HG02981 (cell line): ENCODE results near the gene LDHB.
A peak's percentile ranks its signal among the peaks of the same experiment; 100 is the strongest.
"Not testable (repeated sequence)": the region's sequence is repeated elsewhere in the genome, so short reads cannot be mapped to it uniquely, and the experiment has no call there.

Source experiments
- ATAC-seq: cut with Tn5 transposase; IDR thresholded peaks from one replicate; pipeline ENCODE4 v1.9.1; 2021; ENCODE audit warnings: mild to moderate bottlenecking, moderate library complexity; ENCODE audit not compliant: unreplicated experiment

LDHB gene

GRCh38 chr12:21657326-21658077 is at the start of gene LDHB:
TSS of gene LDHB (minus strand) at chr12:21657842. CDS start at chr12:21654671, 3,171 bp downstream.
- ATAC-seq = peak; percentile 94

- ATAC-seq = no peak
Measured at GRCh38 chr12:21704847-21705246, 47.2 kb upstream of the LDHB start.

- no peak for ATAC-seq
Measured at GRCh38 chr12:21699851-21700250, 42.2 kb upstream of the LDHB start.

GRCh38 chr12:21697904-21698630 is 40.4 kb upstream of the LDHB start:
- no peak for ATAC-seq

GRCh38 chr12:21696625-21697024 is 39.0 kb upstream of the LDHB start:
- ATAC-seq = no peak

GRCh38 chr12:21695986-21696385 is 38.3 kb upstream of the LDHB start:
- no peak for ATAC-seq

GRCh38 chr12:21694660-21695059 is 37.0 kb upstream of the LDHB start:
- ATAC-seq = no peak

GRCh38 chr12:21691515-21691914 is 33.9 kb upstream of the LDHB start:
- no peak for ATAC-seq

- no peak for ATAC-seq
Measured at GRCh38 chr12:21690704-21691368, 33.2 kb upstream of the LDHB start.

GRCh38 chr12:21683115-21683514 is 25.5 kb upstream of the LDHB start:
- no peak for ATAC-seq

GRCh38 chr12:21678959-21679358 is 21.3 kb upstream of the LDHB start:
- no peak for ATAC-seq

- no peak for ATAC-seq
Measured at GRCh38 chr12:21677622-21678277, 20.1 kb upstream of the LDHB start.

- no peak for ATAC-seq
Measured at GRCh38 chr12:21677204-21677603, 19.6 kb upstream of the LDHB start.

- no peak for ATAC-seq
Measured at GRCh38 chr12:21676776-21677175, 19.1 kb upstream of the LDHB start.

- no peak for ATAC-seq
Measured at GRCh38 chr12:21675641-21676040, 18.0 kb upstream of the LDHB start.

GRCh38 chr12:21675096-21675495 is 17.5 kb upstream of the LDHB start:
- no peak for ATAC-seq

GRCh38 chr12:21673830-21674552 is 16.3 kb upstream of the LDHB start:
- ATAC-seq = not testable (repeated sequence)

GRCh38 chr12:21672146-21672545 is 14.5 kb upstream of the LDHB start:
- ATAC-seq = no peak

- ATAC-seq = no peak
Measured at GRCh38 chr12:21666722-21667121, 9.1 kb upstream of the LDHB start.

GRCh38 chr12:21665816-21666215 is 8.2 kb upstream of the LDHB start:
- no peak for ATAC-seq
